ENCODE data around the gene IL3.

GRCh38 chr5:132056610-132057497 is 3.6 kb upstream of the IL3 start:
- TF ChIP-seq, protein P1, sequence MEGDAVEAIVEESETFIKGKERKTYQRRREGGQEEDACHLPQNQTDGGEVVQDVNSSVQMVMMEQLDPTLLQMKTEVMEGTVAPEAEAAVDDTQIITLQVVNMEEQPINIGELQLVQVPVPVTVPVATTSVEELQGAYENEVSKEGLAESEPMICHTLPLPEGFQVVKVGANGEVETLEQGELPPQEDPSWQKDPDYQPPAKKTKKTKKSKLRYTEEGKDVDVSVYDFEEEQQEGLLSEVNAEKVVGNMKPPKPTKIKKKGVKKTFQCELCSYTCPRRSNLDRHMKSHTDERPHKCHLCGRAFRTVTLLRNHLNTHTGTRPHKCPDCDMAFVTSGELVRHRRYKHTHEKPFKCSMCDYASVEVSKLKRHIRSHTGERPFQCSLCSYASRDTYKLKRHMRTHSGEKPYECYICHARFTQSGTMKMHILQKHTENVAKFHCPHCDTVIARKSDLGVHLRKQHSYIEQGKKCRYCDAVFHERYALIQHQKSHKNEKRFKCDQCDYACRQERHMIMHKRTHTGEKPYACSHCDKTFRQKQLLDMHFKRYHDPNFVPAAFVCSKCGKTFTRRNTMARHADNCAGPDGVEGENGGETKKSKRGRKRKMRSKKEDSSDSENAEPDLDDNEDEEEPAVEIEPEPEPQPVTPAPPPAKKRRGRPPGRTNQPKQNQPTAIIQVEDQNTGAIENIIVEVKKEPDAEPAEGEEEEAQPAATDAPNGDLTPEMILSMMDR (IDR thresholded peaks at IDR 0.05), result no peak
- TF ChIP-seq EZH2phosphoT487 (IDR thresholded peaks at IDR 0.05) (no peak), EZH2 (IDR thresholded peaks at IDR 0.05) (no peak)
